Aortic smooth muscle cell (primary cell): ENCODE measurements around the gene FASTKD3. TPM values are rescaled to one million over a fixed set of nuclear protein-coding genes. Genes with fewer than 3 reads are reported as not detected.

ENCODE experiments used
- total RNA-seq: library from RNA; depleted of rRNA; stranded (reverse); fragments of >200 nt; gene quantifications from 2 replicates; pipeline ENCODE4 v1.2.3, GENCODE V29; 2014

FASTKD3 gene
- 7.0 and 9.0 TPM in 2 replicates for total RNA-seq

GRCh38 chr5:7868773-7869473 lies at the start of gene FASTKD3, which contains the start of gene MTRR:
Gene FASTKD3, minus strand, starts transcription at chr5:7869031. Its CDS starts 948 bp downstream, at chr5:7868083.
Gene MTRR, plus strand, starts transcription at chr5:7869148. Its CDS starts 1,647 bp downstream, at chr5:7870795.

GRCh38 chr5:7850395-7851239 lies 18.2 kb downstream of the FASTKD3 start, which contains the start of gene CFAP90:
Gene CFAP90, minus strand, starts transcription at chr5:7851133. Its CDS starts 112 bp downstream, at chr5:7851021.

Other genes starting within 250 kb of the FASTKD3 start
- gene CFAP90, start 17.9 kb downstream of the FASTKD3 start, total RNA-seq: not detected in 2 replicates
- gene MTRR, start 117 bp upstream of the FASTKD3 start, total RNA-seq: 24.3 and 26.8 TPM in 2 replicates